GM18526 (cell line): ENCODE data around the gene CAMK2D.

Experiments
- POLR2A ChIP-seq: IDR thresholded peaks from 3 replicates; pipeline ENCODE4 v1.6.1; 2011; ENCODE audit not compliant: insufficient read length; ENCODE audit errors: extremely low read depth

CAMK2D gene

DNA sequence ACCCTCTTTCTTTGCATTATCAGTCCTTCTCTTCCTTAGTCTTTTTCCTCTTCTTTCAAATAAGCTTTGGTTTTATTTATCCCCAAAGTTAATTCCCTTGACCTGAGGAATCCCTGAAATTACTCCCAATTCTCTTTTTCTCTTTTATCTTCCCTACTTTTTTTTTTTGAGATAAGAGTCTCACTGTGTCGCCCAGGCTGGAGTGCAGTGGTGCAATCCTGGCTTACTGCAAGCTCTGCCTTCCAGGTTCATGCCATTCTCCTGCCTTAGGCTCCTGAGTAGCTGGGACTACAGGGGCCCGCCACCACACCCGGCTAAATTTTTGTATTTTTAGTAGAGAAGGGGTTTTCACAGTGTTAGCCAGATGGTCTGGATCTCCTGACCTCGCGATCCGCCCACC is 17.8 kb downstream of the CAMK2D start:
- TF ChIP-seq POLR2A, result no peak

DNA sequence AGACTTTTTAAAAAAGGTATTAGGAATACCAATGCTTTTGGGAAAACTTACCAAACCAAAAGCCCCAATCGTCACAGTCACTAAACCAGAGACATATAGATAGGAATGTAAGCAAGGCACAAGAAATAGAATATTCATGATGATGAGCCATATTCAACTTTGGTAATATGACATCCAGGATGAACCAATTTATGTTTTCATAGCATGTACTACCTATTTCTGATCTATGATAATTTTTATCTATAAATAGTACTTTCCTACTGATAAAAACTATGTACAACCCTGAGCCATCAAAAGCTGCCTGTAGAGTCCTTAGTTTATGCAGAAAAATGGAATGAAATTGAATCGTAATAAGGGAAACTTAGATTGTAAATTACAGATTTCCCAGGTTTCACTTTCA is 18.9 kb downstream of the CAMK2D start:
- no peak for TF ChIP-seq POLR2A

DNA sequence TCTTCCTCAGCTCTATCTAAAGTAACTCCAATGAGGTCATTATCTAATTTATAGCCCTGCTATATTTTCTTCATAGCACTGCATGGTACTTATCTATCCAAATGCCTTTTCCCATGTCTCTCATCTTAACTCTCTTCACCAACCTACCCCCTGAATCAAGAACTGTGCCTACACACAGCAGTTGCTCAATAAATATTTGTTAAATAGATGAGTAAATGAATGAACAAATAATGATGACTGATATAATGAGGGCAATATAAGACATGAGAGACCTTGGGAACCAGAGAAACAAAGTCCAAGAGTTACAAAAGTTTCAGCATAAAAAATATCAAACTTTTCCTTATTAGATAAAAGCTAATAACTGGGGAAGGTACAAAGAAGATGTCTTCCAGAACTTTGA is 19.6 kb downstream of the CAMK2D start:
- no peak for TF ChIP-seq POLR2A

DNA sequence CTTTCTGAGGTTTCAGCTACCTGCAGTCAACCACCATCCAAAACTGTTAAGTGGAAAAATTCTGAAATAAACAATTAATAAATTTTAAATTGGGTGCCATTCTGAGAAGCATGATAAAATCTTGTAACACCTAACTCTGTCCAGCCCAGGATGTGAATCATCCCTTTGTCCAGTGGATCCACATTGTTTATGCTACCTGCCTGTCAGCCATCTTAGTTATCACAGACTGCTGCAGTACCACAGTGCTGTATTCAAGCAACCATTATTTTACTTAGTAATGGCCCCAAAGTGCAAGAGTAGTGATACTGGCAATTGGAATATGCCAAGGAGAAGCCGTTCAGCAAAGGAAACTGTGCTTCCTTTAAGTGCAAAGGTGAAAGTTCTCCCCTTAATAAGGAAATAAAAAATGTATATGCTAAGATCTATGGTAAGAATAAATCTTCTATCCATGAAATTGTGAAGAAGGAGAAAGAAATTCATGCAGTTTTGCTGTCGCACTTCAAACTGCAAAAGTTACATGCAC is 20.6 kb downstream of the CAMK2D start:
- TF ChIP-seq POLR2A, result no peak

DNA sequence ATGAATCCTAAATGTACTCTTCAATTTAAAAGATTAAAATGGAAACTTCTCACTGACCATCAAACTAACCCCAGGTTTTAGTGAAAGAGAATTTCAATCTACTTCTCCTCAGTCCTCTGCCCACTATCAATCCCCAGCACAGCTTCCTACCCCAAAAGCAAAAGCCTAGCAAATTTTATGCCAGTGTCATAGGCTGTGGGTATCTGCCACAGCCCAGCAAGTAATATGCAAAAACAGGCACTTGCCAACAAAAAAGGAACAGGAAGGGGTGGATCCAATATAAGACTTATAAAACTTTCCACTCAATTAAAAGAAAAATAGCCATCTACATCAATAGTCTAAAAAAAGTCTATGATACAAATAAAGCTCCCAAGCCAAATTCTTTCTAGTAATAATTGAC is 22.3 kb downstream of the CAMK2D start:
- TF ChIP-seq POLR2A, result no peak

DNA sequence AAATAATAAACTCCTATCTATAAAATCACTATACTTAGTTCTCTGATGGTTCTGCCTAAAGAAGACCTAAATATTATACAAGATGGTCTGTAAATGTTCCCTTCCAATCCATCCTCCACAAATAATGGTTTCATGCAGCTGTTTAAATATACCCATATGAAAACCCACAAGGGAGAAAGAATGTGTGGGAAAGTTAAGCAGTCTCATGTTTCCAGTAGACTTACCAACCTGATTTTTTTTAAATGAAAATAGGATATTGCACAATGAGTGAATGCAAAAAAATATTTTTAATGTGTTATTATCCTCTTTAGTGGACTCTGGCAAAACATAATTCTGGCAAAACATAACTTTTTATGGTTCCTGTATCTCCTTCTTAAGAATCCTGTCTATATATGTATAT is 23.3 kb downstream of the CAMK2D start:
- no peak for TF ChIP-seq POLR2A

DNA sequence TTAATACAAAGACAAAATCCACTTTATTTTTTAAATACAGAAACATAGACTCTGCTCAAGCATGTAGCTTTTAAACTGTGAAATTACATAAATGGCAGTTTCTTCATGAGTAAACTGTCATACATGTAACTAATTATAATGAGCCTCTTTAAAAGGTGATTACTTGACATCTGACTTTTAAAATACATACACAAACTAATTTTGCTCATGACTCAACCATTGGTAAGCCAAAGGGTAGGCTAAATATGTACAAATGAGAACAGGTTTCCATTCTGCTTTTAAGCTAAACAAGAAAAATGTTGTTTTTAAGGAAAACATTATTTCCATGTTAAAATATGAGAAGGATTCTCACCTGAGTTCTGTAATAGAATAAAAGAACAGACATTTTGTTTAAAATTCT is 27.9 kb downstream of the CAMK2D start:
- TF ChIP-seq POLR2A, result no peak

DNA sequence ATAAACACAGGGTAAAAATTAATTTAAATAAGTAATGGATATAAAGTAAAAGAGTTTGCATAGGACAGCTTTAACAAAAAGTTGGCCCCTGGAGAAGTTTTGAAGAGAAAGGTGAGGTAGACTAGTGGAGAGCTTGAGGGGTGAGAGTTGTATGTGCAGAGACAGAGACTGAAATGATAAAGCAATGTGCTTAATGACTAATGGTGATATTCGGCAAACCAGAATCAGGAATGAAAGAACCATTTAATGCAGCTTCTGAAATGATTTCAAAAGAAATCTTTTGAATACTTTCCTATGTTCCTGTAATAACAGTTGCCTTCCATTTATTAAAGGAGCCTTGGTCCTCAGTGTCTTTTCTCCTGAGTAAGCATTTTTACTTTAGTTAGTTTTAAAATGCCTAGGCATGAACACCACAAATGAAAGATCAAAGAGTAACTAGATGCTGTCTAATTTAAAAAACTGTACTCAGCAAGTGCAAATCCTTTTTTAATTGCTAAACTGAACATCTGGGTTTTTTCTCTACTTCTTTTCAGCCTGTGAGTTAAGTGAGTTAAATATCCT is 28.5 kb downstream of the CAMK2D start:
- TF ChIP-seq POLR2A, result no peak

DNA sequence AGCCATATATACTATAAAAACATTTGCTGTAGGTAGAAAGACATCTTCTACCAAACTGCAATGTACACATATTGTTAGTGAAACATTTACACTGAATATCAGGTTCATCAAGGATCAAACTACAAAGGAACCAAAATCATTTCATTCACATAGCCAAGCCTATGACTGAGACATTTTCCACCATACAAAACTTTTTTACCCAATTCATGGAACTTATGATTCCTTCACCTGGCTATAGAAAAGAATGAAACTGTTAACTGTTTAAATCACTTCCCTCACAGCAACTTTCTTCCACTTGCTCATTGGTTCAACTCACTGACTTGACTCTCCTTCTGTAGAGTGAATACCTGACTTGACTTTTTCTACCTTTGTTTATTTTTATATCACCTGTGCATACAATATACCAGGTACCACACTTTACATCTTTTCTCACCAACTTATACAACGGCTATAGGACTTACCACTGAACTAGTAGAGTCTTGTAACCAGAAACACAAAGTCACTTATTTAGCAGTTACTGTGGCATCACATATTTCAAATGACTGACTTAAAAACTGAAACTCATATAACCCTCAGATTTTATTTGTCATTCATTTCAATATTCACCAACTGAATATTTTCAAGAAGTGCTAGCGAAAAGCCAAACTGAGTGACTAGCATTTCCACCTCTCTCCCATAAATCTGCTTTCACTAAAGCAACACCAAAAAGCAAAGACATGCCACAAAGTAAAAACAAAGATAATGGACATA is 30.9 kb downstream of the CAMK2D start:
- TF ChIP-seq POLR2A, result no peak

DNA sequence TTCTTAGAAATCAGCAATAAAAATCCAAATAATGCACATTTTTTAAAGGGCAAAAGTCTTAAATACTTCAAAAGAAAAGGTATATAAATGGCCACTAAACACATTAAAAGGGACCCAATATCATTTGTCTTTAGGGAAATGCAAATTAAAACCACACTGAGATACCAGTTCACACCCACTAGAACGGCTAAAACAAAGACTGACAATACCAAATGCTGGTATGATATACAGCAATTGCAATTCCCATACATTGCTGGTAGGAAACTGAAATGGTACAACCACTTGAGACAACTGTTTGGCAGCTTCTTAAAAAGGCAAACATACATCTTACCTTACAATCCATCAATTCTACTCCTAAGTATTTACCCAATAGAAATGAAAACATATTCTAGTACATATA is 33.7 kb downstream of the CAMK2D start:
- TF ChIP-seq POLR2A, result no peak

DNA sequence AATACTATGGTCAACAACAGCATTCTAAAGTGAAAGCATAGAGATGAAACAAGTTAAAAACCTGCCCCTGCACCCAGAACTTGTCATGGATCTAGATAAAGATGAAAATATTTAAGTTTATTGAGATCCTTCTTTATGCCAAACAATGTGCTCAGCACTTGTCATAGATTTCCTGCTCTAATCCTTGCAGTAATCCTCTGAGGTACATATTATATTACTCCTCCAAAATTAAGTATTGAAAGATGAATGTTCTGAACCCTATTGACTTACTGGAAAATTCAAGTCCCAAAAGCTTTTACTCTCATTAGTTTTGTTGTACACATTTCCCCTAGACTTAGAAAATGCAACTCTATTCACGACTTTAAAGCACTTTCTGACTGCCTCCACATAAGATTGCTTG is 35.6 kb downstream of the CAMK2D start:
- no peak for TF ChIP-seq POLR2A

DNA sequence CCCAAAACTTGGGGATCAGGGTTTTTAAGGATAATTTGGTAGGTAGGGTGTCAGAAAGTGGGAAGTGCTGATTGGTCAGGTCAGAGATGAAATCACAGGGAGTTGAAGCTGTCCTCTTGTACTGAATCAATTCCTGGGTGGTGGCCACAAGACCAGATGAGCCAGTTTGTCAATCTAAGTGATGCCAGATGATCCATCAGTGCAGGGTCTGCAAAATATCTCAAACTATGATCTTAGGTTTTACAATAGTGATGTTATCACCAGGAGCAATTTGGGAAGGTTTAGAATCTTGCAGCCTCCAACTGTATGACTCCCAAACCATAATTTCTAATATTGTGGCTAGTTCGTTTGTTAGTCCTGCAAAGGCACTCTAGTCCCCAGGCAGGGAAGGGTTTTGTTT is 43.3 kb downstream of the CAMK2D start:
- no peak for TF ChIP-seq POLR2A

DNA sequence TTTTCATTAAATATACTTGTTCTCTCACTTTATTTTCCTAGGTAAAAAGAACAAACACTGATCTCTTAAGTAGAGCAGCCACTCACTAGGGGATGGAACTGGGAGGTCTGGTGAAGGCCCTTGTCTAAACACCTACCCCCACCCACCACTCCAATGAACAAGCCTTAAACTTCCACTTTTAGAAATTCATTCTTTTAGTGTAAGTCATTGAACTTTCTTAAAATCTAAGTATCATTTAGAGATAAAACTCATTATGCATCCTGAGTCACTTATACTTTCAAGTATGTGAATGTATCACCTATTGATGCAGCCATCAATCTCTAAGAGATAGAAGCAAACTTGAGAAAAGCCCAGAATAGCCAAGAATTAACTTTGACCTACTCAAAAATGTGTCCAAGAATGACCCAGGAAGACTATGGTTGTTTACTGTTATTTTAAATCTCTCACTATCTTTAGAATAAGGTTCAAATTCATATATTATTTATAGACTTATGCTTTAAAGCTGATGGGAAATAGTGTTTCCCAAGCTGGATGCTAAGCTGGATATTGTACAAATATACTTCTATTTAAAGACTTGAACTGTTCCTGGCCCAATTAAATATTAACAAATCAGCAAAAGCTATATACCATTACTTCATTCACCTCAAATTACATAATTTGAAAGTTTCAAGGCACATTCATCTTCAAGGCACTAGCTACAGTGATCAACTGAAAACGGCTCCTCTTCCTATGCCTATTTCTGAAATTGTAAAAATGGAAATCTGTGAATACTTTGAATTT is 49.5 kb downstream of the CAMK2D start:
- no peak for TF ChIP-seq POLR2A

DNA sequence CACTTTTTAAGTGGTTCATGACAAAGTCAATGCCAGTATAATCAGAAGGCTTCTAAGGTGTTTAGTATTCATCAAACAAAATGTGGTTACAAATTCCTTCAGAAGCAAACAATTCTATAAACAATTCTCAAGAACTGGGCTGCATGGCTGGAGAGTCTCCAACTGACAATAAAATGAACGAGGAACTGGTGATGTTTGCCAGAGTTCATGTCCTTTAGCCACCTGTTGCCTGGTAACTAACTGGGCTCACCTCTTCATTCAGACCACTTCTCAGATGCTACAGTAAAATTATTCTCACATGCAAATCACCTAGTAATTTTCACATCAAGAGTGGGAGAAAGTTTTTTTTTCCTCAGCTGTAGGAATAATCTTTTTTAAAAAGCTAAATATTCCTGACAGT is 53.3 kb downstream of the CAMK2D start:
- no peak for TF ChIP-seq POLR2A

DNA sequence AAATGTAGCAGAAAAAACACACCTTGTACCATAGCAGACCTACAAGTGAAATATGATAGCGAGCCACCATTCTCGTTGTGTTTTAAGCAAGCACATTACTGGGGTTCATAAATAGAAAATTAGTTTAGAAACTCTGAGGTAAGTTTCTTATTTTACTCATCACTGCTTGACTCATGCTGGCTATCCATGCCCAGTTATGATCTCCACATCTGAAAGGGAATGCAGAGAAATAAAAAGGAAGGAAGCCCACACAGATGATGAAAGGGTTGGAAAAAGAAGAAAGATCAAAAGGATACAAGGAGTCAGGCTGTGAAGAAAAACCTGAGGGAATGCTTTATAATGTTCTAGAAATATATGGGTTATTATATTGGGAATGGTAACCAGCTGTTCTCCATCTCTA is 54.5 kb downstream of the CAMK2D start:
- TF ChIP-seq POLR2A, result no peak

DNA sequence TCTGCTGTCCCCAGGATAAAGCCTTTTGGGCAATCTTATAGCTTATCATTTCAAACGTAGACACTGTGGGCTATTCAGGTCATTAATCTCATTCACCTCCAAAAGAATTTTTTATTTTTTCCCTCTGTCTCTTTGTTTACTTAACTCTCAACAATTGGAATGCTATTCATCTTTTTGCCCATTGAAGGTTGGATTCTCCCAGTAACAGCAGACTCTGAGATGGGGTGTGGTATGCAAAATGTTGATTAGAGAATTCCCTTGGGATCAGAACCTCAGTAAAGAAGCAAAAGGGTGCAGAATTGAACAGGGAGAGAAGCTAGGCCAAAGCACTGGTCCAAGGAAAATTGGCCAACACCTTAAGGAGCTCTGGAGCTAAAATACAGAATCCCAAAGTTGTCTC is 60.4 kb downstream of the CAMK2D start:
- no peak for TF ChIP-seq POLR2A
